K562 (cell line): ENCODE measurements around the gene DAPK2. TPM values are rescaled to one million over a fixed set of nuclear protein-coding genes. Genes with fewer than 3 reads are reported as not detected.

Experiments used
- CTBP1 ChIP-seq: fragments of 450-650 bp; IDR thresholded peaks from 2 replicates; pipeline ENCODE4 v1.6.1; 2016; ENCODE audit warnings: borderline replicate concordance
- GATAD2A ChIP-seq: fragments of 450-650 bp; IDR thresholded peaks from 2 replicates; pipeline ENCODE4 v1.6.1; 2017
- HMGN3 ChIP-seq: IDR thresholded peaks from 2 replicates; pipeline ENCODE4 v1.6.1; 2011; ENCODE audit warnings: borderline replicate concordance, low read depth, mild to moderate bottlenecking, mixed read lengths, low read length; ENCODE audit not compliant: insufficient read length; ENCODE audit errors: extremely low read depth
- KDM1A ChIP-seq, 2 experiments: fragments of 450-650 bp; IDR thresholded peaks; 2 replicates each; pipeline ENCODE4 v1.6.1; 2016; ENCODE audit warnings: mild to moderate bottlenecking in 2 of 2
- KLF16 ChIP-seq: IDR thresholded peaks from 2 replicates; pipeline ENCODE4 v1.6.1; 2016; ENCODE audit warnings: antibody characterized with exemption
- L3MBTL2 ChIP-seq: fragments of 450-650 bp; IDR thresholded peaks from 2 replicates; pipeline ENCODE4 v1.6.1; 2016; ENCODE audit warnings: mild to moderate bottlenecking, moderate library complexity
- MAX ChIP-seq: sonication (generic); formaldehyde crosslinking; IDR thresholded peaks from 2 replicates; pipeline ENCODE4 v1.9.0; 2022; ENCODE audit warnings: mild to moderate bottlenecking, missing genetic modification reagents
- MECOM ChIP-seq: fragments of 250-450 bp; sonication (Bioruptor Pico); IDR thresholded peaks from 2 replicates; pipeline ENCODE4 v1.8.0; 2022; ENCODE audit warnings: inconsistent platforms
- MTA2 ChIP-seq: fragments of 450-650 bp; IDR thresholded peaks from 2 replicates; pipeline ENCODE4 v1.6.1; 2016; ENCODE audit warnings: low read depth
- NCOA4 ChIP-seq: fragments of 450-650 bp; IDR thresholded peaks from 2 replicates; pipeline ENCODE4 v1.6.1; 2018; ENCODE audit warnings: mild to moderate bottlenecking; ENCODE audit not compliant: partially characterized antibody
- PML ChIP-seq: IDR thresholded peaks from 2 replicates; pipeline ENCODE4 v1.6.1; 2012; ENCODE audit warnings: low read length, inconsistent platforms
- POLR2AphosphoS5 ChIP-seq: IDR thresholded peaks from 2 replicates; pipeline ENCODE4 v1.6.1; 2011; ENCODE audit warnings: mild to moderate bottlenecking, low read depth, low read length, moderate library complexity; ENCODE audit not compliant: control insufficient read depth, insufficient read depth
- PRMT5 ChIP-seq: sonication (generic); formaldehyde crosslinking; IDR thresholded peaks from 2 replicates; pipeline ENCODE4 v1.5.0; 2020; ENCODE audit warnings: missing genetic modification reagents
- PURB ChIP-seq: sonication (generic); formaldehyde crosslinking; IDR thresholded peaks from 2 replicates; pipeline ENCODE4 v1.9.0; 2021; ENCODE audit warnings: low read depth, mild to moderate bottlenecking, missing genetic modification reagents
- RFX1 ChIP-seq: fragments of 450-650 bp; IDR thresholded peaks from 2 replicates; pipeline ENCODE4 v1.6.1; 2016; ENCODE audit warnings: mild to moderate bottlenecking, moderate library complexity
- SOX6 ChIP-seq: fragments of 450-650 bp; IDR thresholded peaks from 2 replicates; pipeline ENCODE4 v1.6.1; 2014; ENCODE audit warnings: mild to moderate bottlenecking
- STAG1 ChIP-seq: sonication (generic); formaldehyde crosslinking; IDR thresholded peaks from 2 replicates; pipeline ENCODE4 v1.5.0; 2020; ENCODE audit warnings: missing genetic modification reagents, borderline replicate concordance
- TAF1 ChIP-seq: IDR thresholded peaks from 2 replicates; pipeline ENCODE4 v1.6.1; 2011; ENCODE audit warnings: mild to moderate bottlenecking, low read length, moderate library complexity; ENCODE audit not compliant: insufficient read depth, control insufficient read depth, severe bottlenecking; ENCODE audit errors: extremely low read depth
- TBP ChIP-seq: optimal IDR thresholded peaks from 2 replicates; pipeline ENCODE3; 2011; ENCODE audit warnings: low read depth, low read length, improper control_type of control experiment
- YY1 ChIP-seq, 3 experiments: IDR thresholded peaks; 2 replicates each; pipeline ENCODE4 v1.6.1; 2011; ENCODE audit warnings: low read length in 2 of 3, mild to moderate bottlenecking in 2 of 3, moderate library complexity in 2 of 3, borderline replicate concordance in 1 of 3, control low read depth in 1 of 3, low read depth in 1 of 3; ENCODE audit not compliant: insufficient read depth in 3 of 3, insufficient replicate concordance in 2 of 3, control insufficient read depth in 1 of 3, insufficient read length in 1 of 3; ENCODE audit errors: extremely low read depth in 1 of 3
- ZNF12 ChIP-seq: sonication (generic); formaldehyde crosslinking; IDR thresholded peaks from 2 replicates; pipeline ENCODE4 v1.4.0; 2020; ENCODE audit warnings: mild to moderate bottlenecking, missing genetic modification reagents
- ZNF197 ChIP-seq: fragments of 200-800 bp; sonication (Bioruptor generic); IDR thresholded peaks from 2 replicates; pipeline ENCODE4 v1.6.1; 2016; ENCODE audit warnings: low read depth, missing genetic modification characterization, missing compliant biosample characterization
- ZNF263 ChIP-seq: sonication (generic); formaldehyde crosslinking; IDR thresholded peaks from 2 replicates; pipeline ENCODE4 v1.8.0; 2022; ENCODE audit warnings: mild to moderate bottlenecking, missing genetic modification reagents, borderline replicate concordance
- ZNF282 ChIP-seq: sonication (generic); formaldehyde crosslinking; IDR thresholded peaks from 2 replicates; pipeline ENCODE4 v1.8.1; 2023; ENCODE audit warnings: missing genetic modification reagents
- ZNF592 ChIP-seq: fragments of 450-650 bp; IDR thresholded peaks from 2 replicates; pipeline ENCODE4 v1.6.1; 2017; ENCODE audit warnings: antibody characterized with exemption, mild to moderate bottlenecking
- ZNF717 ChIP-seq: fragments of 250-450 bp; sonication (Bioruptor Pico); IDR thresholded peaks from 2 replicates; pipeline ENCODE4 v1.5.0; 2021
- ZNF75A ChIP-seq: fragments of 450-650 bp; formaldehyde crosslinking; IDR thresholded peaks from 2 replicates; pipeline ENCODE4 v1.4.0; 2020; ENCODE audit warnings: mild to moderate bottlenecking
- ZNF766 ChIP-seq: fragments of 200-800 bp; sonication (Bioruptor generic); conservative IDR thresholded peaks from 2 replicates; pipeline ENCODE4 v1.6.1; 2016; ENCODE audit warnings: missing genetic modification characterization, missing compliant biosample characterization
- polyA plus RNA-seq, 8 experiments: library from polyadenylated mRNA; depleted of rRNA in 4 of 8; stranded (reverse) in 5 of 8; unstranded in 3 of 8; fragments of >200 nt; fragmentation: Nextera tagmentation in 2 of 8; fragmentation: Illumina TruSeq in 1 of 8; extraction: Ambion mirVana in 2 of 8; extraction: Trizol in 1 of 8; gene quantifications; 2 replicates each; pipeline versions ENCODE4 v1.2.1 to v1.2.3, GENCODE V29; 2011 to 2014; ENCODE audit warnings: inconsistent platforms in 1 of 8, missing spikeins in 1 of 8
- total RNA-seq, 7 experiments: library from RNA; depleted of rRNA in 6 of 7; stranded (reverse); fragments of >200 nt in 6 of 7; fragmentation: Illumina TruSeq in 2 of 7; extraction: Trizol in 2 of 7; gene quantifications; 2 replicates each; pipeline versions ENCODE4 v1.2.1 to v1.2.3, GENCODE V29; 2011 to 2021; ENCODE audit warnings: low replicate concordance in 1 of 7

The DAPK2 gene
- total and polyA plus RNA-seq, 9 of the 15 experiments (the other 6 are each of a cell fraction or from before 2014, with no cell fraction given), result 0.14 to 5.2 (median 2.2) TPM

GRCh38 chr15:63918901-63919348 lies 127.4 kb downstream of the DAPK2 start (continued):
- TF ChIP-seq MECOM, result no peak
- peak; percentile 46 for TF ChIP-seq TBP
- TF ChIP-seq PRMT5 (CRISPR knock-in tag), result no peak
- no peak for TF ChIP-seq HMGN3
- no peak for TF ChIP-seq NCOA4
- TF ChIP-seq KLF16, result 0 out of 2 replicates have a peak, but pooled peaks have one; percentile 38
- no peak for TF ChIP-seq ZNF263
- TF ChIP-seq PURB (CRISPR knock-in tag), result no peak
- peak; percentile 93 for TF ChIP-seq ZNF12 (CRISPR knock-in tag)
- no peak for TF ChIP-seq MAX (CRISPR knock-in tag)
- TF ChIP-seq STAG1 (CRISPR knock-in tag), result no peak
- no peak for TF ChIP-seq ZNF717
- peak; percentile 56; the same call in 1 of the 2 replicates for TF ChIP-seq ZNF766 (CRISPR knock-in tag)
- peak; percentile 81 for TF ChIP-seq L3MBTL2
- TF ChIP-seq GATAD2A, result peak; percentile 91
- TF ChIP-seq SOX6, result peak; percentile 92
- peak; percentile 76; the same call in 1 of the 2 replicates for TF ChIP-seq CTBP1
- TF ChIP-seq ZNF75A, result no peak
- TF ChIP-seq TAF1, result peak; percentile 46
- TF ChIP-seq YY1 (IDR thresholded peaks at IDR 0.05; ENCODE audit: borderline replicate concordance in 1 of 3, control insufficient read depth in 1 of 3, extremely low read depth in 1 of 3, insufficient read depth in 3 of 3, insufficient read length in 1 of 3, insufficient replicate concordance in 2 of 3, low read depth in 1 of 3, low read length in 2 of 3), result peak; percentile 36 to 90 (median 70)
- TF ChIP-seq ZNF592, result peak; percentile 95
- 0 out of 2 replicates have a peak, but pooled peaks have one; percentile 30 for TF ChIP-seq ZNF197 (CRISPR knock-in tag)
- peak; percentile 20 to 43; a peak in 2 of 4 replicates for TF ChIP-seq KDM1A (IDR thresholded peaks at IDR 0.05)
- TF ChIP-seq PML, result 0 out of 2 replicates have a peak, but pooled peaks have one; percentile 46
- TF ChIP-seq RFX1, result no peak
- TF ChIP-seq MTA2, result peak; percentile 72
- TF ChIP-seq POLR2AphosphoS5, result peak; percentile 72
- TF ChIP-seq ZNF282, result no peak
